CD14-positive monocyte (primary cell): ENCODE measurements around the gene BLOC1S4. TPM values are rescaled to one million over a fixed set of nuclear protein-coding genes. Genes with fewer than 3 reads are reported as not detected.

Experiments used
- DNase-seq, 3 donors: peaks; one replicate each; pipeline ENCODE4 v3.0.0-alpha.2; 2011 to 2022
- H2AFZ ChIP-seq: 2 replicates; pipeline ENCODE4 v1.6.0; 2012; ENCODE audit warnings: mild to moderate bottlenecking, low read depth, low read length, inconsistent platforms; ENCODE audit not compliant: insufficient read depth, poor library complexity, severe bottlenecking
- H3K27ac ChIP-seq, 2 donors: 1 replicate in 1 of 2; 2 replicates in 1 of 2; pipeline ENCODE4 v1.5.1; 2012 to 2013; ENCODE audit warnings: low read length in 2 of 2, control low read depth in 1 of 2, inconsistent platforms in 1 of 2, low read depth in 1 of 2, mild to moderate bottlenecking in 1 of 2
- H3K27me3 ChIP-seq, 2 donors: one replicate each; pipeline versions ENCODE4 v1.6.0 to v1.6.1; 2011 to 2013; ENCODE audit warnings: low read length in 2 of 2; ENCODE audit not compliant: control insufficient read depth in 2 of 2, insufficient read depth in 2 of 2
- H3K36me3 ChIP-seq, 2 donors: replicated peaks in 1 of 2; 1 replicate in 1 of 2; 2 replicates in 1 of 2; pipeline versions ENCODE4 v1.5.1 to v1.6.1; 2012 to 2013; ENCODE audit warnings: low read length in 2 of 2, control low read depth in 1 of 2, inconsistent platforms in 1 of 2, mild to moderate bottlenecking in 1 of 2; ENCODE audit not compliant: insufficient read depth in 2 of 2, control insufficient read depth in 1 of 2
- H3K4me1 ChIP-seq, 2 donors: 1 replicate in 1 of 2; 2 replicates in 1 of 2; pipeline versions ENCODE4 v1.5.1 to v1.6.1; 2012 to 2013; ENCODE audit warnings: low read length in 2 of 2, control low read depth in 1 of 2, inconsistent platforms in 1 of 2, mild to moderate bottlenecking in 1 of 2, moderate library complexity in 1 of 2; ENCODE audit not compliant: insufficient read depth in 2 of 2, control insufficient read depth in 1 of 2
- H3K4me2 ChIP-seq: replicated peaks from 2 replicates; pipeline ENCODE3; 2012; ENCODE audit warnings: low read length, moderate library complexity, mild to moderate bottlenecking; ENCODE audit not compliant: poor library complexity, severe bottlenecking; ENCODE audit errors: extremely low read depth
- H3K4me3 ChIP-seq, 3 experiments: fragments of 200-600 bp in 1 of 3; sonication (generic) in 1 of 3; replicated peaks in 1 of 3; 1 replicate in 2 of 3; 2 replicates in 1 of 3; pipeline ENCODE4 v1.5.1; 2011 to 2013; ENCODE audit warnings: low read length in 3 of 3, mild to moderate bottlenecking in 3 of 3, control low read depth in 2 of 3, low read depth in 2 of 3, inconsistent platforms in 1 of 3, moderate library complexity in 1 of 3
- H3K79me2 ChIP-seq: 2 replicates; pipeline ENCODE4 v1.6.0; 2012; ENCODE audit warnings: mild to moderate bottlenecking, control low read depth, inconsistent platforms, low read length, moderate library complexity; ENCODE audit not compliant: insufficient read depth
- H3K9ac ChIP-seq: 2 replicates; pipeline ENCODE4 v1.6.0; 2017; ENCODE audit warnings: low read length, mild to moderate bottlenecking; ENCODE audit not compliant: insufficient read depth, poor library complexity, severe bottlenecking
- H3K9me3 ChIP-seq, 2 donors: replicated peaks in 1 of 2; 1 replicate in 1 of 2; 2 replicates in 1 of 2; pipeline versions ENCODE4 v1.5.1 to v1.6.1; 2012 to 2013; ENCODE audit warnings: low read length in 2 of 2, control low read depth in 1 of 2; ENCODE audit not compliant: control insufficient read depth in 1 of 2, insufficient read depth in 1 of 2
- H4K20me1 ChIP-seq: 2 replicates; pipeline ENCODE4 v1.6.0; 2012; ENCODE audit warnings: mild to moderate bottlenecking, low read length, control low read depth, moderate library complexity; ENCODE audit not compliant: insufficient read depth
- H3K27ac Mint-ChIP-seq, 7 donors: one replicate each; pipeline ENCODE4 v1.8.0; 2020; ENCODE audit warnings: mild to moderate bottlenecking in 7 of 7, mixed read lengths in 7 of 7, moderate library complexity in 6 of 7, inconsistent platforms in 2 of 7
- H3K27me3 Mint-ChIP-seq, 3 donors: one replicate each; pipeline ENCODE4 v1.8.0; 2021 to 2022; ENCODE audit warnings: low read depth in 3 of 3, mild to moderate bottlenecking in 3 of 3, mixed read lengths in 3 of 3, moderate library complexity in 3 of 3, inconsistent platforms in 1 of 3
- H3K36me3 Mint-ChIP-seq, 2 donors: one replicate each; pipeline ENCODE4 v1.8.0; 2020; ENCODE audit warnings: mixed read lengths in 2 of 2, inconsistent platforms in 1 of 2, mild to moderate bottlenecking in 1 of 2
- H3K4me1 Mint-ChIP-seq: one replicate; pipeline ENCODE4 v1.8.0; 2020; ENCODE audit warnings: mild to moderate bottlenecking, mixed read lengths
- H3K4me3 Mint-ChIP-seq, 2 donors: one replicate each; pipeline ENCODE4 v1.8.0; 2020; ENCODE audit warnings: mild to moderate bottlenecking in 2 of 2, mixed read lengths in 2 of 2, moderate library complexity in 1 of 2
- H3K9me3 Mint-ChIP-seq, 7 donors: one replicate each; pipeline ENCODE4 v1.8.0; 2020 to 2022; ENCODE audit warnings: mixed read lengths in 7 of 7, mild to moderate bottlenecking in 6 of 7, moderate library complexity in 6 of 7, inconsistent platforms in 2 of 7
- WGBS: methylation state at CpG from one replicate; pipeline ENCODE4 v1.1.5; 2013; ENCODE audit warnings: missing lambda C conversion rate; ENCODE audit not compliant: insufficient coverage; 5-methylcytosine and 5-hydroxymethylcytosine counted together
- intact Hi-C, 2 donors: fragments of 100-400 bp; cut with micrococcal nuclease; formaldehyde crosslinking; loops; one replicate each; pipeline versions ENCODE4 v1.15.0 to v1.15.1; 2023
- polyA plus RNA-seq, 3 donors: library from polyadenylated mRNA; depleted of rRNA in 1 of 3; unstranded in 2 of 3; stranded (reverse) in 1 of 3; fragments of 300-500 nt in 2 of 3; fragments of >200 nt in 1 of 3; fragmentation: Illumina TruSeq in 2 of 3; gene quantifications; 1 replicate in 2 of 3; 2 replicates in 1 of 3; pipeline ENCODE4 v1.2.3, GENCODE V29; 2012 to 2021
- TF ChIP-seq, protein P1 (sequence below): fragments of 200-600 bp; IDR thresholded peaks from one replicate; pipeline ENCODE4 v1.8.0; 2022; ENCODE audit warnings: antibody characterized with exemption, mild to moderate bottlenecking

The BLOC1S4 gene
- polyA plus RNA-seq, 3 donors = 6.7 to 30.9 (median 20.1) TPM

DNA sequence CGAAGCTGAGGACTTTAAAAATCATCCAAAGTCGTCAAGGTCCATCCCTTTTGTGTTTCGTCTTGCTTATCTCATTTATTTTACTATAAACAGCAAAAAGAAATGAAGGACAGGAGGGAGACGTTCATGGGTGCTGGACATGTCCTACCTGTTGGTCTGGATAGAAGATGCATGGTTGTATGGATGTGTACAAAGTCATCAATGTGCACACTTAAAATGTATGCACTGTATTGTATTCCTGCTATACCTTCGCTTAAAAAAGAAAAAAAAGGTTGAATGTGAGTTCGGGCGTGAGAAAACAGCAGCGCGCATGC is 313 bp upstream of the BLOC1S4 start:
- no peak for DNase-seq
- peak overlapping the region; percentile 79 for H3K9ac ChIP-seq
- Mint-ChIP-seq H3K36me3 (peaks cover 4 to 5% of the 10 kb centered on the region in 2 donors), H3K4me1 (peaks cover 32% of the 10 kb centered on the region), H3K4me3 (peak overlapping the region; percentile 91 to 96), H3K9me3 (peaks cover 0 to 8% (median 0%) of the 10 kb centered on the region in 7 donors), H3K27me3 (peaks cover 2 to 4% (median 3%) of the 10 kb centered on the region in 3 donors), H3K27ac (peak overlapping the region; percentile 85 to 94 (median 89))
- peak overlapping the region; percentile 80 for H3K4me2 ChIP-seq
- H3K9me3 ChIP-seq = no peaks in the 10 kb centered on the region
- peak overlapping the region; percentile 86 for H2AFZ ChIP-seq
- peak overlapping the region in 1 of 2 donors; percentile 87 for H3K27ac ChIP-seq
- 13% methylated on average over 6 of the region's 9 CpGs for WGBS
- H3K4me3 ChIP-seq = peak overlapping the region; percentile 69 to 81 (median 76)
- peaks cover 26 to 41% of the 10 kb centered on the region in 2 donors for H3K4me1 ChIP-seq
- peaks cover 18% of the 10 kb centered on the region for H3K79me2 ChIP-seq
- TF ChIP-seq, protein P1, sequence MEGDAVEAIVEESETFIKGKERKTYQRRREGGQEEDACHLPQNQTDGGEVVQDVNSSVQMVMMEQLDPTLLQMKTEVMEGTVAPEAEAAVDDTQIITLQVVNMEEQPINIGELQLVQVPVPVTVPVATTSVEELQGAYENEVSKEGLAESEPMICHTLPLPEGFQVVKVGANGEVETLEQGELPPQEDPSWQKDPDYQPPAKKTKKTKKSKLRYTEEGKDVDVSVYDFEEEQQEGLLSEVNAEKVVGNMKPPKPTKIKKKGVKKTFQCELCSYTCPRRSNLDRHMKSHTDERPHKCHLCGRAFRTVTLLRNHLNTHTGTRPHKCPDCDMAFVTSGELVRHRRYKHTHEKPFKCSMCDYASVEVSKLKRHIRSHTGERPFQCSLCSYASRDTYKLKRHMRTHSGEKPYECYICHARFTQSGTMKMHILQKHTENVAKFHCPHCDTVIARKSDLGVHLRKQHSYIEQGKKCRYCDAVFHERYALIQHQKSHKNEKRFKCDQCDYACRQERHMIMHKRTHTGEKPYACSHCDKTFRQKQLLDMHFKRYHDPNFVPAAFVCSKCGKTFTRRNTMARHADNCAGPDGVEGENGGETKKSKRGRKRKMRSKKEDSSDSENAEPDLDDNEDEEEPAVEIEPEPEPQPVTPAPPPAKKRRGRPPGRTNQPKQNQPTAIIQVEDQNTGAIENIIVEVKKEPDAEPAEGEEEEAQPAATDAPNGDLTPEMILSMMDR = no peak
- H3K36me3 ChIP-seq = no peaks in the 10 kb centered on the region
- intact Hi-C loops = loop anchor here (2.0 to 10.0 kb wide), 6 partner anchors 67 to 357 kb away; partner anchors contain the start of genes MRFAP1 (in 2 of the 2), KIAA0232 (in 1 of the 2) and TADA2B (in 1 of the 2)
- peaks cover 10% of the 10 kb centered on the region for H4K20me1 ChIP-seq
- H3K27me3 ChIP-seq = no peaks in the 10 kb centered on the region

DNA sequence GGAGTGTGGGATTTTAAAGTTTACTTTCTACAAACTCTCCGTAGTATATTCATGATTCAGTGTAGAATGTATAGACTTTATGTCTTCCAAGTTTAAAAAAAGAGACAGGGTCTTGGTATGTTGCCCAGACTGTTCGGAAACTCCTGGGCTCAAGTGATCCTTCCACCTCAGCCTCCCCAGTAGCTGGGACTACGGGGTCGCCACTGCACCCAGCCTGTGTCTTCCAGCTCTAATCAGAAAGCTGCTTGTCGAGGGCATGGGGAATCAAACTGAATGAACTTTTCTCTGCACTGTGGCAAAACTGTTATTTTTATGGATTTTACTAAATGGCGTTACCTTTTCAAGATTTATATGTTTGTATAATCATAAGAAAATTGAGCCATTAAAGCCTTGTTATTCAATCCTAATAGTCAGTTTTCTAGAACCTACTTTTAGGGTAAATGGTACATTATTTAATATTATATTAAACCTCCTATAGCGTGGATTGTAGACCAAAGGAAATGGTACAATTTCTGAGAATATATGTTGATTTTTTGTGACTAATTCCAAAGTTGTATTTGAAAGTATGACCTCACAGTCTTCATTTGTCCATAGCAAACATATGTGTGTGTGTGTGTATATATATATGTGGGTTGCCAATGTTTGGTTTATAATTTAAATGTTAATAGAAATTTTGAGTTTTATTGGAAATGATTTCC is 1.1 kb downstream of the BLOC1S4 start:
- Mint-ChIP-seq H3K9me3 (peaks cover 0 to 3% (median 0%) of the 10 kb centered on the region in 7 donors), H3K4me1 (peaks cover 26% of the 10 kb centered on the region), H3K36me3 (peaks cover 4 to 5% of the 10 kb centered on the region in 2 donors), H3K4me3 (peak overlapping the region; percentile 91 to 96), H3K27me3 (peaks cover 2 to 8% (median 2%) of the 10 kb centered on the region in 3 donors), H3K27ac (peak overlapping the region in 6 of 7 donors; percentile 35 to 89 (median 86))
- DNase-seq = no peak
- intact Hi-C loops = loop anchor here (2.0 to 10.0 kb wide), 6 partner anchors 65 to 355 kb away; partner anchors contain the start of genes MRFAP1 (in 2 of the 2), KIAA0232 (in 1 of the 2) and TADA2B (in 1 of the 2)
- Histone ChIP-seq H3K4me2 (peak overlapping the region; percentile 80), H4K20me1 (peaks cover 10% of the 10 kb centered on the region), H3K27me3 (no peaks in the 10 kb centered on the region), H3K9ac (peak overlapping the region; percentile 79), H3K36me3 (no peaks in the 10 kb centered on the region), H3K4me3 (peak overlapping the region; percentile 69 to 81 (median 76)), H3K27ac (peak overlapping the region; percentile 70 to 87), H2AFZ (peak overlapping the region; percentile 86), H3K79me2 (peaks cover 18% of the 10 kb centered on the region), H3K9me3 (no peaks in the 10 kb centered on the region), H3K4me1 (peaks cover 22 to 33% of the 10 kb centered on the region in 2 donors)
- TF ChIP-seq, protein P1 = no peak
- 60% methylated on average over 1 of the region's 7 CpGs for WGBS
